ENCODE data around the gene TMCO1. TPM values are rescaled to one million over a fixed set of nuclear protein-coding genes. Genes with fewer than 3 reads are reported as not detected.
"Not testable (repeated sequence)": the region's sequence is repeated elsewhere in the genome, so short reads cannot be mapped to it uniquely, and the experiment has no call there.

The TMCO1 gene
- total RNA-seq, 1 experiment from 2014 or later = 80.6 TPM

GRCh38 chr1:165683848-165684485 lies 84.7 kb downstream of the TMCO1 start:
- no peak overlapping the region for H3K27ac ChIP-seq (ENCODE audit: low read length)

GRCh38 chr1:165680773-165681172 lies 87.9 kb downstream of the TMCO1 start:
- H4K20me1 ChIP-seq (ENCODE audit: low read length); H3K4me2 ChIP-seq (ENCODE audit: low read length); BruUV-seq (replicated peaks); H3K27me3 ChIP-seq (ENCODE audit: low read length); CTCF ChIA-PET; H3K9me2 ChIP-seq (replicated peaks; ENCODE audit: low read length); H3K27ac ChIP-seq (ENCODE audit: low read length); H2AFZ ChIP-seq (ENCODE audit: low read length); H3F3A ChIP-seq (ENCODE audit: low read length, unreplicated experiment); H3K9ac ChIP-seq (ENCODE audit: low read length); intact Hi-C loops (cut with micrococcal nuclease); ATAC-seq; POLR2A ChIA-PET (ENCODE audit: unreplicated experiment); DNase-seq; H3K9me3 ChIP-seq (ENCODE audit: low read length); H3K4me3 ChIP-seq (ENCODE audit: low read length): not testable (repeated sequence)
- Histone ChIP-seq H3K36me3 (ENCODE audit: low read depth, low read length) (peaks cover 63% of the 10 kb centered on the region), H3K79me2 (ENCODE audit: low read length) (peaks cover 23% of the 10 kb centered on the region), H3K4me1 (ENCODE audit: insufficient read depth, low read length) (peaks cover 11% of the 10 kb centered on the region)

More at GRCh38 chr1:165683848-165684485, 84.7 kb downstream of the TMCO1 start:
- Histone ChIP-seq H4K20me1 (ENCODE audit: low read length) (peaks cover 8% of the 10 kb centered on the region; the same call in 1 of the 2 replicates), H3F3A (ENCODE audit: low read length, unreplicated experiment) (no peaks in the 10 kb centered on the region), H3K27me3 (ENCODE audit: low read length) (no peaks in the 10 kb centered on the region), H3K4me3 (ENCODE audit: low read length) (no peak overlapping the region), H3K4me2 (ENCODE audit: low read length) (no peak overlapping the region), H2AFZ (ENCODE audit: low read length) (no peak overlapping the region), H3K79me2 (ENCODE audit: low read length) (peaks cover 52% of the 10 kb centered on the region), H3K4me1 (ENCODE audit: insufficient read depth, low read length) (no peaks in the 10 kb centered on the region), H3K9me3 (ENCODE audit: low read length) (peaks cover 3% of the 10 kb centered on the region; the same call in 1 of the 2 replicates), H3K9ac (ENCODE audit: low read length) (no peak overlapping the region), H3K9me2 (replicated peaks; ENCODE audit: low read length) (no peaks in the 10 kb centered on the region), H3K36me3 (ENCODE audit: low read depth, low read length) (peaks cover 48% of the 10 kb centered on the region)
- ATAC-seq (no peak), DNase-seq (no peak)
- intact Hi-C loops (cut with micrococcal nuclease) = no loop called here
- CTCF ChIA-PET = no interaction called here
- BruUV-seq (replicated peaks) = no TSS peak
- POLR2A ChIA-PET (ENCODE audit: unreplicated experiment) = no interaction called here
- no peak for TF ChIP-seq EZH2phosphoT487 (IDR thresholded peaks at IDR 0.05; ENCODE audit: borderline replicate concordance, low read length)

GRCh38 chr1:165680303-165680702 lies 88.4 kb downstream of the TMCO1 start:
- Histone ChIP-seq H3K9me2 (replicated peaks; ENCODE audit: low read length) (no peaks in the 10 kb centered on the region), H3K4me1 (ENCODE audit: insufficient read depth, low read length) (peaks cover 16% of the 10 kb centered on the region), H3K79me2 (ENCODE audit: low read length) (peaks cover 18% of the 10 kb centered on the region), H3K36me3 (ENCODE audit: low read depth, low read length) (peaks cover 68% of the 10 kb centered on the region), H3K4me2 (ENCODE audit: low read length) (no peak overlapping the region), H3F3A (ENCODE audit: low read length, unreplicated experiment) (no peaks in the 10 kb centered on the region), H3K9ac (ENCODE audit: low read length) (no peak overlapping the region), H2AFZ (ENCODE audit: low read length) (no peak overlapping the region), H4K20me1 (ENCODE audit: low read length) (peaks cover 13% of the 10 kb centered on the region; the same call in 1 of the 2 replicates), H3K4me3 (ENCODE audit: low read length) (no peak overlapping the region), H3K27ac (ENCODE audit: low read length) (no peak overlapping the region), H3K27me3 (ENCODE audit: low read length) (no peaks in the 10 kb centered on the region), H3K9me3 (ENCODE audit: low read length) (peaks cover 3% of the 10 kb centered on the region; the same call in 1 of the 2 replicates)
- TF ChIP-seq EZH2 (IDR thresholded peaks at IDR 0.05; ENCODE audit: low read length, unreplicated experiment) = no peak
- no peak for TF ChIP-seq CTCF (conservative IDR thresholded peaks at IDR 0.05; ENCODE audit: low read depth, low read length)
- TF ChIP-seq EZH2phosphoT487 (IDR thresholded peaks at IDR 0.05; ENCODE audit: borderline replicate concordance, low read length) = no peak
- ATAC-seq = no peak
- intact Hi-C loops (cut with micrococcal nuclease) = no loop called here
- ChIA-PET POLR2A (ENCODE audit: unreplicated experiment) (no interaction called here), CTCF (no interaction called here)
- no peak for DNase-seq
- no TSS peak for BruUV-seq (replicated peaks)

Measured in PC-3 (cell line).